Natural killer cell (primary cell): ENCODE data around the gene FOXO6. TPM values are rescaled to one million over a fixed set of nuclear protein-coding genes. Genes with fewer than 3 reads are reported as not detected.
A peak's percentile ranks its signal among the peaks of the same experiment; 100 is the strongest.

Experiments
- ATAC-seq, 3 donors: fragments of 150-1000 bp in 2 of 3; fragments of 200-7000 bp in 1 of 3; cut with Tn5 transposase; 1 replicate in 1 of 3; 2 replicates in 2 of 3; pipeline ENCODE4 v1.10.0; 2021; ENCODE audit warnings: mild to moderate bottlenecking in 2 of 3, moderate library complexity in 2 of 3
- DNase-seq, 2 donors: peaks; one replicate each; pipeline versions ENCODE4 v3.0.0 to v3.0.0-alpha.2; 2013 to 2021; ENCODE audit warnings: mixed read lengths in 1 of 2
- H3K27ac ChIP-seq: one replicate; pipeline ENCODE4 v1.5.1; 2013; ENCODE audit warnings: mild to moderate bottlenecking, low read length
- H3K27me3 ChIP-seq: one replicate; pipeline ENCODE4 v1.6.1; 2013; ENCODE audit warnings: low read length; ENCODE audit not compliant: control insufficient read depth, insufficient read depth
- H3K36me3 ChIP-seq: one replicate; pipeline ENCODE4 v1.6.1; 2013; ENCODE audit warnings: low read length; ENCODE audit not compliant: control insufficient read depth, insufficient read depth
- H3K4me1 ChIP-seq: one replicate; pipeline ENCODE4 v1.6.1; 2013; ENCODE audit warnings: low read length; ENCODE audit not compliant: control insufficient read depth, insufficient read depth
- H3K4me3 ChIP-seq: one replicate; pipeline ENCODE4 v1.5.1; 2013; ENCODE audit warnings: low read length
- H3K9me3 ChIP-seq: one replicate; pipeline ENCODE4 v1.6.1; 2013; ENCODE audit warnings: low read length; ENCODE audit not compliant: control insufficient read depth, insufficient read depth
- H3K27ac Mint-ChIP-seq, 2 donors: one replicate each; pipeline ENCODE4 v1.8.0; 2022; ENCODE audit warnings: mild to moderate bottlenecking in 2 of 2, mixed read lengths in 2 of 2, moderate library complexity in 1 of 2
- H3K27me3 Mint-ChIP-seq, 2 donors: one replicate each; pipeline ENCODE4 v1.8.0; 2022; ENCODE audit warnings: low read depth in 2 of 2, mixed read lengths in 2 of 2
- H3K36me3 Mint-ChIP-seq: one replicate; pipeline ENCODE4 v1.8.0; 2022; ENCODE audit warnings: mixed read lengths
- H3K4me1 Mint-ChIP-seq, 2 donors: one replicate each; pipeline ENCODE4 v1.8.0; 2022; ENCODE audit warnings: mixed read lengths in 2 of 2
- H3K4me3 Mint-ChIP-seq: one replicate; pipeline ENCODE4 v1.8.0; 2022; ENCODE audit warnings: mild to moderate bottlenecking, moderate library complexity, mixed read lengths
- H3K9me3 Mint-ChIP-seq, 2 donors: one replicate each; pipeline ENCODE4 v1.8.0; 2022; ENCODE audit warnings: mixed read lengths in 2 of 2
- CTCF ChIP-seq: fragments of 200-600 bp; IDR thresholded peaks from one replicate; pipeline ENCODE4 v1.8.0; 2022; ENCODE audit warnings: antibody characterized with exemption
- WGBS: methylation state at CpG from one replicate; pipeline ENCODE4 v1.1.7; 2013; ENCODE audit warnings: missing lambda C conversion rate; ENCODE audit not compliant: insufficient coverage; 5-methylcytosine and 5-hydroxymethylcytosine counted together
- intact Hi-C: fragments of 100-400 bp; cut with micrococcal nuclease; formaldehyde crosslinking; loops from one replicate; pipeline ENCODE4 v1.14.2; 2022
- total RNA-seq, 4 donors: library from RNA; stranded (reverse); fragments of 120-200 nt in 1 of 4; gene quantifications; one replicate each; pipeline versions ENCODE4 v1.2.3 to v1.2.4, GENCODE V29; 2013 to 2022

FOXO6 gene
- total RNA-seq, 3 donors from 2014 or later (not counting 1 experiment from before 2014, with no cell fraction given), result 1.2 to 3.3 (median 1.7) TPM

GRCh38 chr1:41354956-41355355 lies 6.3 kb upstream of the FOXO6 start:
- Mint-ChIP-seq H3K27ac (no peak overlapping the region), H3K27me3 (peaks cover 26 to 36% of the 10 kb centered on the region in 2 donors), H3K4me3 (no peak overlapping the region), H3K36me3 (no peaks in the 10 kb centered on the region), H3K9me3 (no peaks in the 10 kb centered on the region), H3K4me1 (peaks cover 9 to 20% of the 10 kb centered on the region in 2 donors)
- Histone ChIP-seq H3K9me3 (no peaks in the 10 kb centered on the region), H3K36me3 (no peaks in the 10 kb centered on the region), H3K27ac (no peak overlapping the region), H3K27me3 (peaks cover 4% of the 10 kb centered on the region), H3K4me3 (no peak overlapping the region), H3K4me1 (peaks cover 26% of the 10 kb centered on the region)
- intact Hi-C loops, result no loop called here
- 80% methylated on average over 3 of the region's 3 CpGs for WGBS
- ATAC-seq (no peak), DNase-seq (peak in 1 of 2 donors; percentile 8)
- TF ChIP-seq CTCF, result no peak

GRCh38 chr1:41355356-41355755 lies 5.9 kb upstream of the FOXO6 start:
- peaks cover 9 to 24% of the 10 kb centered on the region in 2 donors for H3K4me1 Mint-ChIP-seq
- no peak overlapping the region for H3K27ac Mint-ChIP-seq
- ATAC-seq (no peak), DNase-seq (peak in 1 of 2 donors; percentile 13)
- no peaks in the 10 kb centered on the region for H3K9me3 ChIP-seq
- no peaks in the 10 kb centered on the region for H3K9me3 Mint-ChIP-seq
- TF ChIP-seq CTCF, result no peak
- 100% methylated on average over 1 of the region's 1 CpG for WGBS
- intact Hi-C loops, result no loop called here
- H3K36me3 ChIP-seq, result no peaks in the 10 kb centered on the region
- no peaks in the 10 kb centered on the region for H3K36me3 Mint-ChIP-seq
- peaks cover 29% of the 10 kb centered on the region for H3K4me1 ChIP-seq
- H3K27me3 Mint-ChIP-seq, result peaks cover 24 to 32% of the 10 kb centered on the region in 2 donors
- no peak overlapping the region for H3K27ac ChIP-seq
- H3K4me3 ChIP-seq, result no peak overlapping the region
- H3K27me3 ChIP-seq, result peaks cover 4% of the 10 kb centered on the region
- no peak overlapping the region for H3K4me3 Mint-ChIP-seq

- Histone ChIP-seq H3K4me1 (peaks cover 33% of the 10 kb centered on the region), H3K4me3 (no peak overlapping the region), H3K36me3 (no peaks in the 10 kb centered on the region), H3K9me3 (no peaks in the 10 kb centered on the region), H3K27ac (no peak overlapping the region), H3K27me3 (peaks cover 4% of the 10 kb centered on the region)
- H3K4me3 Mint-ChIP-seq, result no peak overlapping the region
- no peaks in the 10 kb centered on the region for H3K9me3 Mint-ChIP-seq
- peak in 1 of 2 donors; percentile 4 for DNase-seq
- H3K27me3 Mint-ChIP-seq, result peaks cover 24 to 28% of the 10 kb centered on the region in 2 donors
- TF ChIP-seq CTCF, result no peak
- peak overlapping the region in 1 of 2 donors; percentile 14 for H3K27ac Mint-ChIP-seq
- ATAC-seq, result no peak
- intact Hi-C loops, result no loop called here
- H3K36me3 Mint-ChIP-seq, result no peaks in the 10 kb centered on the region
- H3K4me1 Mint-ChIP-seq, result peaks cover 9 to 26% of the 10 kb centered on the region in 2 donors
- 76% methylated on average over 6 of the region's 6 CpGs for WGBS
Measured at GRCh38 chr1:41355761-41356160, 5.5 kb upstream of the FOXO6 start.

- intact Hi-C loops, result no loop called here
Measured at GRCh38 chr1:41356752-41357151, 4.5 kb upstream of the FOXO6 start.

More at GRCh38 chr1:41356752-41357151, 4.5 kb upstream of the FOXO6 start:
- Mint-ChIP-seq H3K4me3 (no peak overlapping the region), H3K4me1 (peaks cover 9 to 26% of the 10 kb centered on the region in 2 donors), H3K36me3 (no peaks in the 10 kb centered on the region), H3K27ac (peak overlapping the region in 1 of 2 donors; percentile 35), H3K9me3 (no peaks in the 10 kb centered on the region), H3K27me3 (peaks cover 22 to 24% of the 10 kb centered on the region in 2 donors)
- Histone ChIP-seq H3K27ac (no peak overlapping the region), H3K27me3 (peaks cover 4% of the 10 kb centered on the region), H3K4me1 (peaks cover 35% of the 10 kb centered on the region), H3K9me3 (no peaks in the 10 kb centered on the region), H3K4me3 (no peak overlapping the region), H3K36me3 (no peaks in the 10 kb centered on the region)
- ATAC-seq (no peak), DNase-seq (no peak)
- 92% methylated on average over 4 of the region's 4 CpGs for WGBS
- no peak for TF ChIP-seq CTCF
